Ishikawa (cell line): ENCODE measurements around the gene SORCS3.

ENCODE experiments used
- CEBPB ChIP-seq: IDR thresholded peaks from 2 replicates; pipeline ENCODE4 v1.6.1; 2012
- CREB1 ChIP-seq: IDR thresholded peaks from 2 replicates; pipeline ENCODE4 v1.6.1; 2012; ENCODE audit warnings: low read depth
- EGR1 ChIP-seq: IDR thresholded peaks from 2 replicates; pipeline ENCODE4 v1.6.1; 2012
- EP300 ChIP-seq: IDR thresholded peaks from 2 replicates; pipeline ENCODE4 v1.6.1; 2012; ENCODE audit warnings: borderline replicate concordance
- FOXM1 ChIP-seq: IDR thresholded peaks from 2 replicates; pipeline ENCODE4 v1.6.1; 2012; ENCODE audit warnings: low read depth, borderline replicate concordance
- NFIC ChIP-seq: IDR thresholded peaks from 2 replicates; pipeline ENCODE4 v1.6.1; 2012
- RAD21 ChIP-seq: IDR thresholded peaks from 2 replicates; pipeline ENCODE4 v1.6.1; 2012; ENCODE audit warnings: low read depth
- TAF1 ChIP-seq: IDR thresholded peaks from 2 replicates; pipeline ENCODE4 v1.6.1; 2012; ENCODE audit warnings: low read depth, mild to moderate bottlenecking
- TCF12 ChIP-seq: IDR thresholded peaks from 2 replicates; pipeline ENCODE4 v1.6.1; 2012; ENCODE audit warnings: low read depth
- TEAD4 ChIP-seq: IDR thresholded peaks from 2 replicates; pipeline ENCODE4 v1.6.1; 2012
- YY1 ChIP-seq: IDR thresholded peaks from 2 replicates; pipeline ENCODE4 v1.6.1; 2012; ENCODE audit warnings: low read depth
- ZBTB7A ChIP-seq: IDR thresholded peaks from 2 replicates; pipeline ENCODE4 v1.6.1; 2012; ENCODE audit warnings: low read depth
- TF ChIP-seq, protein P1 (sequence below): IDR thresholded peaks from 2 replicates; pipeline ENCODE4 v1.6.1; 2012
- TF ChIP-seq, protein P2 (sequence below): IDR thresholded peaks from 2 replicates; pipeline ENCODE4 v1.6.1; 2012
- TF ChIP-seq, protein P3 (sequence below): IDR thresholded peaks from 2 replicates; pipeline ENCODE4 v1.6.1; 2012; ENCODE audit warnings: low read depth, mild to moderate bottlenecking

The SORCS3 gene

DNA sequence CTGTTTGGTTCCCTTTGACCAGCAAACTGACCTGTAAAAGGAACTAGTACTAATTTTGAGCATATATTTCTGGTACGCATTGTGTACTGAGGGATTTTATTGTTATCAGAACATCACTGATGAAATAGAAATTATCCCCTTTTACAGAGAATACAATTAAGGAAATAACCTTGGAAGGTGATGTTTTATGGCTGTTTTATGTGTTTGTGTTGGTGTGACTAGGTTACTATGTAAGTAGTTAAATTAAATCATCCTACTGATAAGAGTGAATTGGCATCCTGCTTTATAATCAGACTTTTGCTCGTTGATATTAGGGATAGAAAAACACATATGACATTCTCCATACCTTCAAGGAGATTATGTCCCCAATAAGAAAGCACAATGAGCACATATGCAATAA lies 596.6 kb downstream of the SORCS3 start:
- TF ChIP-seq CREB1 (no peak), ZBTB7A (no peak), EP300 (no peak), TAF1 (no peak), TCF12 (no peak), CEBPB (no peak), FOXM1 (no peak), TEAD4 (no peak), NFIC (no peak), RAD21 (no peak), EGR1 (no peak), YY1 (no peak)
- TF ChIP-seq, protein P1, sequence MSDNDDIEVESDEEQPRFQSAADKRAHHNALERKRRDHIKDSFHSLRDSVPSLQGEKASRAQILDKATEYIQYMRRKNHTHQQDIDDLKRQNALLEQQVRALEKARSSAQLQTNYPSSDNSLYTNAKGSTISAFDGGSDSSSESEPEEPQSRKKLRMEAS: no peak
- TF ChIP-seq, protein P2, sequence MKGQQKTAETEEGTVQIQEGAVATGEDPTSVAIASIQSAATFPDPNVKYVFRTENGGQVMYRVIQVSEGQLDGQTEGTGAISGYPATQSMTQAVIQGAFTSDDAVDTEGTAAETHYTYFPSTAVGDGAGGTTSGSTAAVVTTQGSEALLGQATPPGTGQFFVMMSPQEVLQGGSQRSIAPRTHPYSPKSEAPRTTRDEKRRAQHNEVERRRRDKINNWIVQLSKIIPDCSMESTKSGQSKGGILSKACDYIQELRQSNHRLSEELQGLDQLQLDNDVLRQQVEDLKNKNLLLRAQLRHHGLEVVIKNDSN: no peak
- TF ChIP-seq, protein P3, sequence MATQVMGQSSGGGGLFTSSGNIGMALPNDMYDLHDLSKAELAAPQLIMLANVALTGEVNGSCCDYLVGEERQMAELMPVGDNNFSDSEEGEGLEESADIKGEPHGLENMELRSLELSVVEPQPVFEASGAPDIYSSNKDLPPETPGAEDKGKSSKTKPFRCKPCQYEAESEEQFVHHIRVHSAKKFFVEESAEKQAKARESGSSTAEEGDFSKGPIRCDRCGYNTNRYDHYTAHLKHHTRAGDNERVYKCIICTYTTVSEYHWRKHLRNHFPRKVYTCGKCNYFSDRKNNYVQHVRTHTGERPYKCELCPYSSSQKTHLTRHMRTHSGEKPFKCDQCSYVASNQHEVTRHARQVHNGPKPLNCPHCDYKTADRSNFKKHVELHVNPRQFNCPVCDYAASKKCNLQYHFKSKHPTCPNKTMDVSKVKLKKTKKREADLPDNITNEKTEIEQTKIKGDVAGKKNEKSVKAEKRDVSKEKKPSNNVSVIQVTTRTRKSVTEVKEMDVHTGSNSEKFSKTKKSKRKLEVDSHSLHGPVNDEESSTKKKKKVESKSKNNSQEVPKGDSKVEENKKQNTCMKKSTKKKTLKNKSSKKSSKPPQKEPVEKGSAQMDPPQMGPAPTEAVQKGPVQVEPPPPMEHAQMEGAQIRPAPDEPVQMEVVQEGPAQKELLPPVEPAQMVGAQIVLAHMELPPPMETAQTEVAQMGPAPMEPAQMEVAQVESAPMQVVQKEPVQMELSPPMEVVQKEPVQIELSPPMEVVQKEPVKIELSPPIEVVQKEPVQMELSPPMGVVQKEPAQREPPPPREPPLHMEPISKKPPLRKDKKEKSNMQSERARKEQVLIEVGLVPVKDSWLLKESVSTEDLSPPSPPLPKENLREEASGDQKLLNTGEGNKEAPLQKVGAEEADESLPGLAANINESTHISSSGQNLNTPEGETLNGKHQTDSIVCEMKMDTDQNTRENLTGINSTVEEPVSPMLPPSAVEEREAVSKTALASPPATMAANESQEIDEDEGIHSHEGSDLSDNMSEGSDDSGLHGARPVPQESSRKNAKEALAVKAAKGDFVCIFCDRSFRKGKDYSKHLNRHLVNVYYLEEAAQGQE: no peak

DNA sequence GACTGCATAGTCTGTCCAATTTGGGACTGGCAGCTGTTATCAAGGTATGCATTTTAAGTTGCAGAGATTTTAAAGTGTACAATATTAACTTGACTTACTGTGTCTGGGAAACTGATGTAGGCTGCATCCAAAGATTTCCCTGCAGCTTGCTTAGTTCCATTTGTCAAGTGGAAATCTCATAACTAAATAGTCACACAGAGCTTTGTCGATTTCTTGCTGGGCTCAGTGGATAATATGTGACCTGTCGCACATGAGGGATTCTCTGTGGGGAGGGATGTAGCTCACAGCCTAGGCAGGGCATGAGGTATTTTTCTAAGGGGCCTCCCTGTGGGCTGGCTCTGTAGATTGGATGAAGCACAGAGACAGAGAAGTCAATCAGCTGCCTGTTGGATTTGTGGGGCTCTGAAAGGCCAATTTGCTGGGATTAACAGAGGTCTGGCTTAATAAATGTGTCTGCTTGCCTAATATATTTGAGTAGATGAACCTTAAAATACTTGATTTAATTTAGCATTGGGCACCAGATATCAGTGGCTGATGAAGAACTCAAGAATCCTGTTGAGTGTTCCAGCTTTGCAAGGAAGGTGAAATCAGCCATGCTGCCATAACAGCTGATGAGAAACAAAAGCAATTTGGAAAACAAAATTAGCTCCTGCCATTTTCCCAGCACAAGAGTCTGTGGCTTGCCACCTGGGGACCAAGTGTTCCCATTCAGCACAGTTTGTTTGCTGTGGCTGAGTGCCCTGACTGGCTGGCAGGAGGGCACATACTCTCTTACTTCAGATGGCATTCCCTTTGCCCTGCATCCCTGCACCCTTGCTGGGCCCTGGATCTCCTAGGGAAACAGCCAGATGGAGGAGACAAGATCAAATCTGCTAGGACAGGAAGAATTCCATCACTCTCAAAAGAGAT lies 598.5 kb downstream of the SORCS3 start:
- TF ChIP-seq NFIC (no peak), TEAD4 (no peak), CEBPB (no peak), ZBTB7A (no peak)

DNA sequence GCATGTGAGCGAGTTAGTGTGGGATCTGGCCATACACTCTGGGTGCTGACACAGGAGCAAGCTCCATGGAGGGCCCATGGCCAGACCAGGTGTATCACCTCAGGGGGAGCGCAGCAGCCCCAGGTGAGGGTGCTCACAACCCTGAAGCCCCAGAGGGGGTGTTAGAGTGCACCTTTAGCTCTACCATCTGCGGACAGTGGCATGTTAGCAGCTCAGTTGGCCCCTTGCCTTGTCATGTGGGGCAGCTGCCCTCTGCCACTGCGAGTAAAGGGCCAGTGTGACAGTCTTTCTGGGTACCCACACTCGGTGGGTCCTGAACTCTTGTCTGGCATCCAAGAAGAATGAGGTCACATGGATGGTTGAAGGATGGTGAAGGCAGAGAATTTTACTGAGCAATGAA lies 600.2 kb downstream of the SORCS3 start:
- TF ChIP-seq ZBTB7A (no peak), YY1 (no peak), CEBPB (no peak), EP300 (no peak), TAF1 (no peak), CREB1 (no peak), RAD21 (no peak), NFIC (no peak), EGR1 (no peak), TCF12 (no peak), FOXM1 (no peak), TEAD4 (no peak)
- TF ChIP-seq, protein P3: no peak
- TF ChIP-seq, protein P1: no peak
- TF ChIP-seq, protein P2: no peak

DNA sequence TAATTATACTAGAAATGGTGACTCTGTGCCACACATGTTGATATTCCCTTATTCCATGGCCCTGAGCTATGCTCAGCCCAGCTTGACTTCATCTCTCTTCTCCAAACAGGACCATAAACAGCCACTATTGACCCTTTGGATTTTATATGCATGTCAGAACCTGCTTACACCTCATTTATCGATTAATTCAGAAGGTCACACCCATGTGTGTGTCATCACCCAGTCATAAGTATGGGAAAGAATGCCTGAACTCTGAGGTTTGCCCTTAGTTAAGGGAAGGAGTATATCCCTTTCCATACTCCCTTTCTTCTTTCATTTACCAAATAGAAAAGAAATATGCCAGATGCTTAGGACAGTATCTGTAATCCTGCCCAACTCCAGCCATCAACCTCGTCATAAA lies 602.3 kb downstream of the SORCS3 start:
- TF ChIP-seq, protein P1: no peak
- no peak for TF ChIP-seq ZBTB7A
- no peak for TF ChIP-seq FOXM1
- no peak for TF ChIP-seq TCF12
- TF ChIP-seq RAD21: no peak
- TF ChIP-seq CREB1: no peak
- no peak for TF ChIP-seq EP300
- TF ChIP-seq YY1: no peak
- no peak for TF ChIP-seq NFIC
- TF ChIP-seq TAF1: no peak

DNA sequence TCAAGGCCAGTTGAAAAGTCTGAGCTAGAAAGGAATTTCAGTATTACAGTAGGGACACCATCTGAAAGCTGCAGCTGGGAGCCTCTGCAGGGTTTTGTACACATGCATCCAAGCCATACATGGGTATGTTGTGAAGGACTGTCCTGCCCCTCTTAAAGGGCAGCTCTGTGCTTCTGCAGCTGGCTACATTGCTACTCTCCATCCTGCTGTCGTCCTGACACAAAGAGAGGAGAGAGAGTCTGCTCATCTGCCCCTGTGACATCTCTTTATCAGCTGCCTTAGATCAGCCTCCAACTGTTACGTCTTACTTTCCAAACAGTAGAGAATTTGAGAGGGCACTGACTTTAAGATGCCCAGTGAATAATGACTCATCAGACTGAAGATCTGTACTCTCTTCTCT lies 602.7 kb downstream of the SORCS3 start:
- TF ChIP-seq NFIC: no peak
- TF ChIP-seq EGR1: no peak
- TF ChIP-seq CEBPB: no peak
- TF ChIP-seq YY1: no peak
- TF ChIP-seq, protein P3: no peak
- no peak for TF ChIP-seq FOXM1
- no peak for TF ChIP-seq TAF1
- no peak for TF ChIP-seq TCF12
- TF ChIP-seq TEAD4: no peak
- no peak for TF ChIP-seq RAD21
- TF ChIP-seq, protein P1: no peak
- no peak for TF ChIP-seq ZBTB7A
- no peak for TF ChIP-seq EP300
